HepG2 (cell line): Measurements from ENCODE around the gene ZNF652. TPM values are rescaled to one million over a fixed set of nuclear protein-coding genes. Genes with fewer than 3 reads are reported as not detected.

Experiments
- ATAC-seq: fragments of 200-7000 bp; cut with Tn5 transposase; 3 replicates; pipeline ENCODE4 v1.9.1; 2020; ENCODE audit warnings: mild to moderate bottlenecking, moderate library complexity
- BruUV-seq: library from RNA; stranded (reverse); fragments of 400-500 nt; replicated peaks from 2 replicates; lab custom pipeline; 2021; lab: Mats Ljungman, UMichigan
- CTCF ChIA-PET: fragments of 300-600 bp; formaldehyde crosslinking; extraction: SDS; loops from one replicate; lab custom pipeline; 2021; ENCODE audit warnings: low total read pairs, inconsistent platforms, low intra/inter-chr PET ratio; lab: Yijun Ruan, JAX
- POLR2A ChIA-PET: fragments of 350-600 bp; sonication (Branson Sonifier 250); formaldehyde crosslinking; loops from one replicate; lab custom pipeline; 2020; ENCODE audit warnings: antibody characterized with exemption, inconsistent platforms; lab: Yijun Ruan, JAX
- DNase-seq: peaks from one replicate; pipeline ENCODE4 v3.0.0-alpha.2; 2015; ENCODE audit warnings: low spot score
- FAIRE-seq: peaks from 3 replicates; lab custom pipeline; 2011; peaks lifted over from hg19 to GRCh38; lab: Jason Lieb, UNC
- H2AFZ ChIP-seq: one replicate; pipeline ENCODE4 v1.6.1; 2011; ENCODE audit warnings: low read length, inconsistent platforms
- H3K27ac ChIP-seq: fragments of 300-600 bp; 3 replicates; pipeline ENCODE4 v1.8.0; 2011; ENCODE audit warnings: mixed run types, mild to moderate bottlenecking, mixed read lengths, low read length, inconsistent platforms; ENCODE audit not compliant: insufficient read depth; ENCODE audit errors: extremely low read length
- H3K27me3 ChIP-seq, 2 experiments: fragments of 200-600 bp in 1 of 2; 2 replicates in 1 of 2; 3 replicates in 1 of 2; pipeline versions ENCODE4 v1.6.0 to v1.8.0; 2011; ENCODE audit warnings: low read length in 2 of 2, mild to moderate bottlenecking in 2 of 2, moderate library complexity in 2 of 2, inconsistent platforms in 1 of 2; ENCODE audit not compliant: insufficient read depth in 2 of 2, control insufficient read depth in 1 of 2
- H3K36me3 ChIP-seq, 2 experiments: fragments of 200-600 bp in 1 of 2; replicated peaks in 1 of 2; 2 replicates in 1 of 2; 3 replicates in 1 of 2; pipeline versions ENCODE4 v1.5.1 to v1.8.0; 2011; ENCODE audit warnings: low read length in 2 of 2, inconsistent platforms in 1 of 2; ENCODE audit not compliant: insufficient read depth in 2 of 2, control insufficient read depth in 1 of 2
- H3K4me1 ChIP-seq: 2 replicates; pipeline ENCODE4 v1.5.1; 2012; ENCODE audit warnings: low read length, inconsistent platforms; ENCODE audit not compliant: insufficient read depth
- H3K4me2 ChIP-seq: 2 replicates; pipeline ENCODE4 v1.6.0; 2011; ENCODE audit warnings: low read depth, low read length, inconsistent platforms
- H3K4me3 ChIP-seq, 3 experiments: fragments of 200-600 bp in 1 of 3; sonication (generic), shearing (Covaris generic) in 1 of 3; replicated peaks in 1 of 3; 2 replicates each; pipeline ENCODE4 v1.5.1; 2011 to 2016; ENCODE audit warnings: low read length in 3 of 3, inconsistent platforms in 2 of 3, low read depth in 2 of 3, mild to moderate bottlenecking in 2 of 3, control low read depth in 1 of 3, mixed read lengths in 1 of 3; ENCODE audit not compliant: insufficient read depth in 1 of 3
- H3K79me2 ChIP-seq: one replicate; pipeline ENCODE4 v1.6.1; 2011; ENCODE audit warnings: low read length, inconsistent platforms; ENCODE audit not compliant: insufficient read depth
- H3K9ac ChIP-seq: 2 replicates; pipeline ENCODE4 v1.6.0; 2011; ENCODE audit warnings: mild to moderate bottlenecking, low read depth, low read length, inconsistent platforms; ENCODE audit not compliant: insufficient read depth
- H3K9me3 ChIP-seq: 2 replicates; pipeline ENCODE4 v1.5.1; 2012; ENCODE audit warnings: mild to moderate bottlenecking, low read length
- H4K20me1 ChIP-seq: 2 replicates; pipeline ENCODE4 v1.6.0; 2011; ENCODE audit warnings: inconsistent platforms, mild to moderate bottlenecking, low read length, moderate library complexity; ENCODE audit not compliant: insufficient read depth
- BCL6 ChIP-seq: IDR thresholded peaks from 2 replicates; pipeline ENCODE4 v1.6.1; 2016; ENCODE audit warnings: missing genetic modification reagents, missing compliant biosample characterization
- SIX4 ChIP-seq: sonication (generic); formaldehyde crosslinking; IDR thresholded peaks from 2 replicates; pipeline ENCODE4 v1.4.0; 2020; ENCODE audit warnings: missing genetic modification reagents
- SNAPC4 ChIP-seq: sonication (generic); formaldehyde crosslinking; IDR thresholded peaks from 2 replicates; pipeline ENCODE4 v1.4.0; 2020; ENCODE audit warnings: mild to moderate bottlenecking, missing genetic modification reagents
- ZNF121 ChIP-seq: sonication (generic); formaldehyde crosslinking; IDR thresholded peaks from 2 replicates; pipeline ENCODE4 v1.5.0; 2020; ENCODE audit warnings: mild to moderate bottlenecking, missing genetic modification reagents
- ZNF674 ChIP-seq: sonication (generic); formaldehyde crosslinking; IDR thresholded peaks from 2 replicates; pipeline ENCODE4 v1.5.0; 2020; ENCODE audit warnings: low read depth, mild to moderate bottlenecking, missing genetic modification reagents
- ZNF770 ChIP-seq: sonication (generic); formaldehyde crosslinking; IDR thresholded peaks from 2 replicates; pipeline ENCODE4 v1.5.0; 2020; ENCODE audit warnings: mild to moderate bottlenecking, missing genetic modification reagents
- ZZZ3 ChIP-seq: sonication (generic); formaldehyde crosslinking; IDR thresholded peaks from 2 replicates; pipeline ENCODE4 v1.4.0; 2020; ENCODE audit warnings: missing genetic modification reagents, mild to moderate bottlenecking, borderline replicate concordance
- WGBS: methylation state at CpG from one replicate; pipeline ENCODE4 v1.1.6; 2017; ENCODE audit warnings: low lambda C conversion rate; 5-methylcytosine and 5-hydroxymethylcytosine counted together
- in situ Hi-C: cut with HindIII; loops from 2 replicates; pipeline ENCODE4 v1.10.0; 2017; ENCODE audit warnings: low pct_unique_long_range_greater_than_20kb; ENCODE audit not compliant: extremely low pct_ligation_motif_present
- intact Hi-C: fragments of 100-400 bp; cut with micrococcal nuclease; formaldehyde crosslinking; loops from one replicate; pipeline ENCODE4 v1.10.0; 2022; ENCODE audit not compliant: unreplicated experiment
- polyA plus RNA-seq, 8 experiments: library from polyadenylated mRNA; depleted of rRNA in 3 of 8; stranded (reverse) in 7 of 8; unstranded in 1 of 8; fragments of >200 nt; fragmentation: Illumina TruSeq in 4 of 8; extraction: Trizol in 4 of 8; gene quantifications; 2 replicates each; pipeline versions ENCODE4 v1.2.1 to v1.2.3, GENCODE V29; 2011 to 2016; ENCODE audit warnings: low read depth in 4 of 8, missing spikeins in 1 of 8, mixed read lengths in 1 of 8; ENCODE audit not compliant: insufficient read depth in 1 of 8
- total RNA-seq, 5 experiments: library from RNA; depleted of rRNA; stranded (reverse); fragments of >200 nt; fragmentation: Illumina TruSeq; extraction: Trizol; gene quantifications; 2 replicates each; pipeline ENCODE4 v1.2.3, GENCODE V29; 2016; ENCODE audit warnings: low read depth in 1 of 5
- TF ChIP-seq, protein P1 (sequence below): sonication (generic); formaldehyde crosslinking; IDR thresholded peaks from 2 replicates; pipeline ENCODE4 v1.8.0; 2022; ENCODE audit warnings: mild to moderate bottlenecking, missing genetic modification reagents; ENCODE audit not compliant: insufficient replicate concordance

ZNF652 gene
- total and polyA plus RNA-seq, 2 of the 13 experiments (the other 11 are each of a cell fraction or from before 2014, with no cell fraction given) = 16.2 to 30.2 TPM

DNA sequence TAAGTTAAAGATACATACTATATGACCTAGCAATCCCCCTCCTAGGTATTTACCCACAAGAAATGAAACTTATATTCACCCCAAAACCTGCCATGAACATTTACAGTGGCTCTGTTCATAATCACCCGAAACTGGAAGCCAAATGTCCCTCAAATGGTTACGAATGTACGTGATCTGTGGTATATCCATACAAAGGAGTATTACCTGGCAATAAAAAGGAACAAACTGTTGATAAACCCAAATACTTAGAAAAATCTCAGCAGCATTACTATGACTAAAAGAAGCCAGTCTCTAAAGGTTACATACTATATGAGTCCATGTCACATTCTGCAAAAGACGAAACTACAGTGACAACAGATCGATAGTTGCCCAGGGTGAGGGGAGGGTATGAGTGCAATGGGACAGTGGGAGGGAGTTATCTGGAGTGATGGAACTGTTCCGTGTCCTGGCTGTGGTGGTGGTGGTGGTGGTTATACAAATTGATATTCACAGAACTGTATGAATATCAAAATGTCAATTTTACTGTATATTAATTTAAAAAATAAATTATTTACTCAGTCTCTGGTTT, 9.4 kb downstream of the ZNF652 start (continued):
- TF ChIP-seq SNAPC4 (CRISPR knock-in tag) = no peak
- TF ChIP-seq BCL6 (CRISPR knock-in tag) = no peak
- no peak for TF ChIP-seq ZNF674 (CRISPR knock-in tag)

DNA sequence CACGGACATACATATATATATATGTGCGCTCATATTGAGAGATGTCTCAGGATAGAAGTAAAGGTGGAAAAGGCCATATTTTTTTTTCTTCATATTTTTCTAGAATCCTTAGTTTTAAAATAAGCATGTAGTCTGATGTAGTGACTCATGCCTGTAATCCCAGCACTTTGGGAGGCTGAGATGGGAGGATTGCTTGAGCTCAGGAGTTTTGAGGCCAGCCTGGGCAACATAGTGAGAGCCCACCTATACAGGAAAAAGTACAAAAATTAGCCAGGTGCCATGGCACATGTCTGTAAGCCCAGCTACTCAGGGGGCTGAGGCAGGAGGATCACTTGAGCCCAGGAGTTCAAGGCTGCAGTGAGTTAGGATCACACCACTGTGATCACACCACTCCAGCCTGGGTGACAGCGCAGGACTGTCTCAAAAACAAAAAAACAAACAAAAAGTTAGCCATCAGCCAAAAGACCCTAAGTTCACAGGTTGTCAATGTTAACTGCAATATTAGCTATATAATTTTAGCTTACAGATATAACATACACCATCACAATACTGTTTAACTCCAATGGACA, 10.4 kb downstream of the ZNF652 start:
- Histone ChIP-seq H4K20me1 (peaks cover 16% of the 10 kb centered on the region), H3K36me3 (no peaks in the 10 kb centered on the region; a peak in 1 of 5 replicates), H2AFZ (no peak overlapping the region), H3K4me1 (peaks cover 14% of the 10 kb centered on the region), H3K27me3 (no peaks in the 10 kb centered on the region), H3K27ac (no peak overlapping the region), H3K79me2 (peaks cover 77% of the 10 kb centered on the region), H3K4me2 (no peak overlapping the region), H3K9me3 (no peaks in the 10 kb centered on the region), H3K9ac (no peak overlapping the region), H3K4me3 (no peak overlapping the region)
- ATAC-seq (no peak), DNase-seq (no peak), FAIRE-seq (no peak)
- CTCF ChIA-PET = no interaction called here
- POLR2A ChIA-PET = interaction anchor here (0.9 kb wide), 1 partner anchor 10 kb away, joined by 3 read pairs; no protein-coding TSS in a partner anchor
- WGBS = 96% methylated on average over 3 of the region's 3 CpGs
- no TSS peak for BruUV-seq
- TF ChIP-seq SIX4 (CRISPR knock-in tag) (no peak), ZNF770 (peak; percentile 84; the same call in 1 of the 2 replicates), ZNF121 (CRISPR knock-in tag) (peak; percentile 51; the same call in 1 of the 2 replicates), ZZZ3 (CRISPR knock-in tag) (no peak)
- TF ChIP-seq, protein P1, sequence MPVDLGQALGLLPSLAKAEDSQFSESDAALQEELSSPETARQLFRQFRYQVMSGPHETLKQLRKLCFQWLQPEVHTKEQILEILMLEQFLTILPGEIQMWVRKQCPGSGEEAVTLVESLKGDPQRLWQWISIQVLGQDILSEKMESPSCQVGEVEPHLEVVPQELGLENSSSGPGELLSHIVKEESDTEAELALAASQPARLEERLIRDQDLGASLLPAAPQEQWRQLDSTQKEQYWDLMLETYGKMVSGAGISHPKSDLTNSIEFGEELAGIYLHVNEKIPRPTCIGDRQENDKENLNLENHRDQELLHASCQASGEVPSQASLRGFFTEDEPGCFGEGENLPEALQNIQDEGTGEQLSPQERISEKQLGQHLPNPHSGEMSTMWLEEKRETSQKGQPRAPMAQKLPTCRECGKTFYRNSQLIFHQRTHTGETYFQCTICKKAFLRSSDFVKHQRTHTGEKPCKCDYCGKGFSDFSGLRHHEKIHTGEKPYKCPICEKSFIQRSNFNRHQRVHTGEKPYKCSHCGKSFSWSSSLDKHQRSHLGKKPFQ (CRISPR knock-in tag) = peak; percentile 98
- intact Hi-C loops = no loop called here
- in situ Hi-C loops = no loop called here
